Neural cell (in vitro differentiated cells): ENCODE results near the gene DST. TPM values are rescaled to one million over a fixed set of nuclear protein-coding genes. Genes with fewer than 3 reads are reported as not detected.

Experiments used
- H2AFZ ChIP-seq: fragments of 200-600, 300-800 bp; sonication (generic), shearing (Covaris generic); 2 replicates; pipeline ENCODE4 v1.6.0; 2014; ENCODE audit warnings: low read depth, mild to moderate bottlenecking, antibody characterized with exemption, low read length, moderate library complexity
- H3F3A ChIP-seq: fragments of 200-600 bp; shearing (Covaris generic); 2 replicates; pipeline ENCODE4 v1.6.1; 2016; ENCODE audit warnings: mild to moderate bottlenecking, moderate library complexity, mixed read lengths, antibody characterized with exemption, low read length; ENCODE audit not compliant: insufficient read depth, poor library complexity, severe bottlenecking
- H3K27ac ChIP-seq: fragments of 200-600, 300-800 bp; sonication (generic), shearing (Covaris generic); 2 replicates; pipeline ENCODE4 v1.5.1; 2014; ENCODE audit warnings: mild to moderate bottlenecking, low read length, moderate library complexity
- H3K27me3 ChIP-seq: fragments of 300-800, 200-600 bp; sonication (generic), shearing (Covaris generic); 2 replicates; pipeline ENCODE4 v1.6.0; 2014; ENCODE audit warnings: mild to moderate bottlenecking, low read depth, low read length, moderate library complexity; ENCODE audit not compliant: insufficient read depth
- H3K36me3 ChIP-seq: fragments of 300-800, 200-600 bp; sonication (generic), shearing (Covaris generic); 2 replicates; pipeline ENCODE4 v1.5.1; 2014; ENCODE audit warnings: mild to moderate bottlenecking, antibody characterized with exemption, low read length, moderate library complexity; ENCODE audit not compliant: insufficient read depth
- H3K4me2 ChIP-seq: fragments of 300-800, 200-600 bp; sonication (generic), shearing (Covaris generic); 2 replicates; pipeline ENCODE4 v1.6.0; 2014; ENCODE audit warnings: mild to moderate bottlenecking, low read length
- H3K4me3 ChIP-seq: fragments of 300-800, 200-600 bp; sonication (generic), shearing (Covaris generic); 2 replicates; pipeline ENCODE4 v1.5.1; 2014; ENCODE audit warnings: mild to moderate bottlenecking, low read length, moderate library complexity
- H3K79me2 ChIP-seq: fragments of 200-600 bp; shearing (Covaris generic); replicated peaks from 2 replicates; pipeline ENCODE4 v1.6.0; 2014; ENCODE audit warnings: mild to moderate bottlenecking, low read length, moderate library complexity; ENCODE audit not compliant: insufficient read depth
- H3K9ac ChIP-seq: fragments of 300-800, 200-600 bp; sonication (generic), shearing (Covaris generic); 2 replicates; pipeline ENCODE4 v1.6.1; 2016; ENCODE audit warnings: mild to moderate bottlenecking, low read length, mixed read lengths
- H3K9me2 ChIP-seq: fragments of 200-600 bp; shearing (Covaris generic); 2 replicates; pipeline ENCODE4 v1.6.1; 2016; ENCODE audit warnings: mild to moderate bottlenecking, low read length, mixed read lengths; ENCODE audit not compliant: insufficient read depth
- H3K9me3 ChIP-seq: fragments of 200-600, 300-800 bp; sonication (generic), shearing (Covaris generic); 2 replicates; pipeline ENCODE4 v1.6.1; 2016; ENCODE audit warnings: mild to moderate bottlenecking, mixed run types, low read length, moderate library complexity, mixed read lengths
- H4K20me1 ChIP-seq: fragments of 200-600 bp; shearing (Covaris generic); 2 replicates; pipeline ENCODE4 v1.6.1; 2016; ENCODE audit warnings: mild to moderate bottlenecking, mixed run types; ENCODE audit not compliant: insufficient read depth
- CTCF ChIP-seq: fragments of 450-650 bp; IDR thresholded peaks from 2 replicates; pipeline ENCODE4 v1.5.1; 2014; ENCODE audit warnings: antibody characterized with exemption, mild to moderate bottlenecking, moderate library complexity; ENCODE audit not compliant: poor library complexity, severe bottlenecking
- EP300 ChIP-seq: fragments of 450-650 bp; conservative IDR thresholded peaks from 2 replicates; pipeline ENCODE4 v1.6.1; 2014; ENCODE audit warnings: antibody characterized with exemption, mild to moderate bottlenecking, moderate library complexity; ENCODE audit not compliant: poor library complexity, severe bottlenecking
- EZH2 ChIP-seq: fragments of 200-600, 300-800 bp; shearing (Covaris generic), sonication (generic); IDR thresholded peaks from 2 replicates; pipeline ENCODE4 v1.6.1; 2014; ENCODE audit warnings: antibody characterized with exemption, low read length, borderline replicate concordance, mild to moderate bottlenecking; ENCODE audit not compliant: insufficient read depth, poor library complexity, severe bottlenecking
- MXI1 ChIP-seq: fragments of 450-650 bp; conservative IDR thresholded peaks from 2 replicates; pipeline ENCODE4 v1.6.1; 2014; ENCODE audit warnings: antibody characterized with exemption, mild to moderate bottlenecking; ENCODE audit not compliant: poor library complexity, severe bottlenecking
- POLR2AphosphoS5 ChIP-seq: IDR thresholded peaks from 2 replicates; pipeline ENCODE4 v1.6.1; 2012
- RAD21 ChIP-seq: fragments of 450-650 bp; conservative IDR thresholded peaks from 2 replicates; pipeline ENCODE4 v1.6.1; 2014; ENCODE audit warnings: antibody characterized with exemption, mild to moderate bottlenecking, moderate library complexity
- REST ChIP-seq: IDR thresholded peaks from 2 replicates; pipeline ENCODE4 v1.6.1; 2012; ENCODE audit warnings: borderline replicate concordance
- SMC3 ChIP-seq: fragments of 450-650 bp; conservative IDR thresholded peaks from 2 replicates; pipeline ENCODE4 v1.6.1; 2014; ENCODE audit warnings: antibody characterized with exemption, mild to moderate bottlenecking, moderate library complexity; ENCODE audit not compliant: poor library complexity
- TAF1 ChIP-seq: IDR thresholded peaks from 2 replicates; pipeline ENCODE4 v1.6.1; 2012; ENCODE audit warnings: low read depth
- polyA plus RNA-seq: library from polyadenylated mRNA; depleted of rRNA; stranded (reverse); fragments of >200 nt; gene quantifications from 2 replicates; pipeline ENCODE4 v1.2.3, GENCODE V29; 2014

Gene DST
- polyA plus RNA-seq, 1 donor from 2014 or later = 118 TPM

- Histone ChIP-seq H3K4me3 (no peak overlapping the region), H2AFZ (no peak overlapping the region), H3K4me2 (no peak overlapping the region), H3K9ac (no peak overlapping the region), H3K36me3 (peaks cover 11% of the 10 kb centered on the region), H4K20me1 (no peaks in the 10 kb centered on the region), H3K79me2 (no peaks in the 10 kb centered on the region), H3F3A (no peaks in the 10 kb centered on the region), H3K9me2 (no peaks in the 10 kb centered on the region), H3K27ac (no peak overlapping the region), H3K9me3 (no peaks in the 10 kb centered on the region), H3K27me3 (no peaks in the 10 kb centered on the region)
- TF ChIP-seq RAD21 (no peak), REST (no peak), MXI1 (no peak), EZH2 (no peak), SMC3 (no peak), CTCF (no peak), TAF1 (no peak)
These were observed 164.5 kb downstream of the DST start for GRCh38 chr6:56478202-56478601.

- TF ChIP-seq EP300 = no peak
- no peak for TF ChIP-seq TAF1
- TF ChIP-seq EZH2 = no peak
- TF ChIP-seq POLR2AphosphoS5 = no peak
- no peak for TF ChIP-seq MXI1
- no peak for TF ChIP-seq RAD21
- TF ChIP-seq REST = no peak
- TF ChIP-seq CTCF = no peak
- TF ChIP-seq SMC3 = no peak
- H3K9ac ChIP-seq = no peak overlapping the region
- H3K27ac ChIP-seq = no peak overlapping the region
- H3K9me2 ChIP-seq = no peaks in the 10 kb centered on the region
- no peak overlapping the region for H2AFZ ChIP-seq
- no peaks in the 10 kb centered on the region for H3K79me2 ChIP-seq
- no peak overlapping the region for H3K4me3 ChIP-seq
- peaks cover 13% of the 10 kb centered on the region for H3K36me3 ChIP-seq
- no peaks in the 10 kb centered on the region for H3F3A ChIP-seq
- no peaks in the 10 kb centered on the region for H3K27me3 ChIP-seq
- H4K20me1 ChIP-seq = no peaks in the 10 kb centered on the region
- H3K4me2 ChIP-seq = no peak overlapping the region
- no peaks in the 10 kb centered on the region for H3K9me3 ChIP-seq
These were observed 165.4 kb downstream of the DST start for GRCh38 chr6:56477241-56477640.
